HG03066 (cell line): ENCODE measurements around the gene INHBB.

ENCODE experiments used
- ATAC-seq: cut with Tn5 transposase; IDR thresholded peaks from one replicate; pipeline ENCODE4 v1.9.1; 2021; ENCODE audit warnings: low read depth; ENCODE audit not compliant: unreplicated experiment

The INHBB gene

DNA sequence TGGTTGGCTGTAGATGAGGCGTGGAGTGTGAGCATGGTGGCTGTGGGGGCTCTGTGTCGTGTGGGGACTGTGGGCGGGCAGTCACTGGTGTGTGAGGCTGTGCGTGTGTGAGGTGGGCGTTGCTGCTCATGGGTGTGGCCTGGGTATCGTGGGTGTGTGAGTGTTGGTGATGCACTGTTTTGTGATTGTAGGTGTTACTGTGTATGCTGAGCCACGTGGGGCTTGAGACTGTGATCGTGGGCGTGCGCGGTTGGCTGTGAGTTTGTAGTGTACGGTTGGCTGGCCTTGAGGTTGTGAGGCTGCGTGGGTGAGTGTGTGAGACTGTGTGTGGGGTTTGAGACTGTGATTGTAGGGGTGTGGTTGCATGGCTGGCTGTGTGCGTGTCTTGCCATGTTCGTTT is 8.5 kb downstream of the INHBB start:
- ATAC-seq: no peak

- no peak for ATAC-seq
Measured at GRCh38 chr2:120354935-120355779, 9.2 kb downstream of the INHBB start.

GRCh38 chr2:120355780-120356266 is 9.9 kb downstream of the INHBB start:
- ATAC-seq: no peak

GRCh38 chr2:120357768-120358167 is 11.8 kb downstream of the INHBB start:
- no peak for ATAC-seq

DNA sequence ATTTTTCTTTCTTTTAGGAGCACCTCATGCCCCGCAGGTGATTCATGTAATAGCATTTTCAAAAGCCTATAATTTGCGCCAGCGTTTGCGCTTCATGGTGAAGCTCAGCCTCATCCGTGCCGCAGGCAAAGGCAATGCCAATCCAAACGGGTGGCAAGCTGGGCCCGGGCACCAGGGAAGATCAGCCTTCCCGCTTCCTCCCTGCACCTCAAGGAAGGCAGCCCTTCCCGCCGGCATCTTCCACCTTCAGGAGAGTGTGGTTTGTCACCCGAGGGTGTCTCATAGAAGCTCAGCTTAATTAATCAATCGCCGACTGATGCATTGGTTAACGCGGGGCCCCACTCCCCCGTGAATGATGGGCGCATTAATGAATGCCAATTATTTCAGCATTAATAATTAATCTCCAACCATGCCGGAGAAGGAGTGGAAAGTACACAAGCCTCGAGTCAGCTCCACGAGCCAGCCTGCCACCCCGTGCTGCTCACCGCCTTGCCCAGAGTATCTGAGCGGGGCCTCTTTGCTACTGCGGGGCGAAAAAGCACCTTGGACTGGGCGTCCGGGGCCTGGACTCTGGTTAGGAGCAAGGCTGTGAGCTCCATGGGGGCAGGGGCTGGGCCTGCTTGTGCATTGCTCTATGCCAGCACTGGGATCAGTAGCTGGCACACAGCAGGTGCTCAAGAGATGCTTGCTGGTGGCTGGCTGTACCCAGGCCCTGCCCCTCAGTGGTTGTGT is 13.0 kb downstream of the INHBB start:
- no peak for ATAC-seq

DNA sequence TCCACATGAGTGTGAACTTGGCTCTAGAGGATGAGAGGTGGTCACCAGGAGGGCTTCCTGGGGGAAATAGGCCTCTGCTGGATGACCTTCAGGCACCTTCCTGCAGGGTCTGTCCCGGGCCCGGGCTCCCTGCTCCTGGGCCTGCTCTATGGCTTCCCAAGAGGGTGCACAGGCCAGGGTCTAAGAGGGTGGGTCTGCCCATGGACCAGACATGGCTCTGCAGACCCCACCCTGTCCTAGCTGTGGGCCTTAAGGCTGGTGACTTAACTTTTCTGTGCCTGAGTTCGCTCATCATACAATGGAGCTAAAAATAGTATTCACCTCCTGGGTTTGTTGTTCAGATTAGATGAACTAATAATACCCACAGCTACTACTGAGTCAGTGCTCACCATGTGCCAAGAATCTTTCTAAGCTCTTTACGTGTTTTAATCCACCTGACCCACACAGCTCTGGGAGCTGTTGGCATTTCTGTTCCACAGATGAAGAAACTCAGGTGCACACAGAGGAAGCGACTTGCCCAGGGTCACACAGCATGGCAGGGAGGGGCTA is 14.4 kb downstream of the INHBB start:
- no peak for ATAC-seq

GRCh38 chr2:120362926-120363325 is 17.0 kb downstream of the INHBB start:
- no peak for ATAC-seq

DNA sequence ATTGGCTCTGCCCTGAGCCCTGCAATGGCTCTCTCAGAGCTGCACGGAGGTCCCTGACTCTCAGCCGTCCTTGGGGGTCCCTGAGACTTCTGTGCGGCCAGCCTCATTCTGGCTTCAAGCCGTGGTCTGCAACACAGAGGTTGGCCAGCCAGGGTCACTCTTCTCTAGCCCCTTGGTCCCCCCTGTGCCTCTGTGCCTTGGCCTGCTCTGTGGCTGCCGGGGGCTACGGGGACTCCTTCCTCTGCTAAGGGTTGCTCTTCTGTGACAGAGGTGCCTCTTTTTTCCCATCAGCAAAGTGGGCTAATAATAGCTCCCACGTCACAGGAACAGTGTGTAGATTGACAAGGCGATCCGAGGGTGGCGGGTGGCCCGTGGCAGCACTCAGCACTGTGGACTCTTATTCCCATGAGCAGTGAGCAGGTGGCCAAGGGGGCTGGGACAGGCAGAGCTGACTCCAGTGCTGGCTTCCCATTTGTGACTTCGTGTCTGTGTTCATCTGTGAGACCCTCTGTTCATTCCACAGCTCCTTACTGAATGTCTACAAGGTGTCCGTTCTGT is 19.4 kb downstream of the INHBB start:
- no peak for ATAC-seq

GRCh38 chr2:120366698-120367097 is 20.8 kb downstream of the INHBB start:
- ATAC-seq: no peak

GRCh38 chr2:120367221-120367620 is 21.3 kb downstream of the INHBB start:
- ATAC-seq: no peak

- no peak for ATAC-seq
Measured at GRCh38 chr2:120367649-120368048, 21.7 kb downstream of the INHBB start.

DNA sequence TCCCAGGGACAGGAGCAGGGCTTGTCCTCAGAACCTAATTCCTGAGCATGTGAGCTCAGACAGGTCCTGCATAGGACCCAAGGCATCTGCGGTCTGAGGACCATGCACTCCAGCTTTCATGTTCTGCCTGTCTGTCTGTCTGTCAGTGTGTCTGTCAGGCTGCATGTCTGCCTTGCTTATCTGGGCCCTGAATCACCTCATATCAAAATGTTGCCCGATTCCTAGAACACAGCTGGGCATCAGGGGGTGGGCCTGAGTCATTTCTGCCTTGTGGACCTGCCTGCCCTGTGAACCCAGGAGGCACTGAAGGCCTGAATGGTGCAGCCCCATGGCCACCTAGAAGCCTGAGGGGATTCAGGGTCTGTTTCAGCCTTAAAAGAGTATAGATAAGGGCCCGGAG is 22.1 kb downstream of the INHBB start:
- ATAC-seq: no peak

DNA sequence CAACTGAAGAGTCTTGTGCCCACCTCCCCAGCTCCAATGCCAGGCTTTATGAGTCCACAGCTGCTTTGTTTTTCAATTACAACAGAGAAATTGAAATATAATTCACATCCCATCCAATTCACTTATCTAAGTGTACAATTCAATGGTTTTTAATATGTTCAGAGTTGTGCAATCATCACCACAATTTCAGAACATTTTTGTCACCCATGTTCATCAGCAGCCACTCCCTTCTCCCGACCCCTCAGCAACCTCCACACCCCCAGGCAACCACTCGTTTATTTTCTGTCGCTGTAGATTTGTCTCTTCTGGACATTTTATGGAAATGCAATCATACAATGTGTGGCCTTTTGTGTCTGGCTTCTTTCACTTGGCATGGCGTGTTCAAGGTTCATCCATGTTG is 23.3 kb downstream of the INHBB start:
- ATAC-seq: no peak

GRCh38 chr2:120371969-120372625 is 26.2 kb downstream of the INHBB start:
- no peak for ATAC-seq

DNA sequence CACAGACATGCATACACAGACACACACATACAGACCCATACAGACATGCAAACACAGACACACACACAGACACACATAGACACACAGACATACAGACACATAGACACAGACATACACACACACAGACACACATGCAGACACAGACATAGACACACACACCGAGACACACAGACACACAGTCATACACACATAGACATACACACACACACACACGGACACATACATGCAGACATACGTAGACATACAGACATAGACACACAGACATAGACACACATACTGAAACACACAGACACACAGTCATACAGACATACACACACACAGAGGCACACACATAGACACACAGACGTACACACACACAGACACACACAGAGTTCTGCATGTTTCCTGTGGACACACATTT is 26.9 kb downstream of the INHBB start:
- no peak for ATAC-seq

GRCh38 chr2:120373424-120373823 is 27.5 kb downstream of the INHBB start:
- no peak for ATAC-seq

GRCh38 chr2:120374821-120375220 is 28.9 kb downstream of the INHBB start:
- ATAC-seq: no peak

DNA sequence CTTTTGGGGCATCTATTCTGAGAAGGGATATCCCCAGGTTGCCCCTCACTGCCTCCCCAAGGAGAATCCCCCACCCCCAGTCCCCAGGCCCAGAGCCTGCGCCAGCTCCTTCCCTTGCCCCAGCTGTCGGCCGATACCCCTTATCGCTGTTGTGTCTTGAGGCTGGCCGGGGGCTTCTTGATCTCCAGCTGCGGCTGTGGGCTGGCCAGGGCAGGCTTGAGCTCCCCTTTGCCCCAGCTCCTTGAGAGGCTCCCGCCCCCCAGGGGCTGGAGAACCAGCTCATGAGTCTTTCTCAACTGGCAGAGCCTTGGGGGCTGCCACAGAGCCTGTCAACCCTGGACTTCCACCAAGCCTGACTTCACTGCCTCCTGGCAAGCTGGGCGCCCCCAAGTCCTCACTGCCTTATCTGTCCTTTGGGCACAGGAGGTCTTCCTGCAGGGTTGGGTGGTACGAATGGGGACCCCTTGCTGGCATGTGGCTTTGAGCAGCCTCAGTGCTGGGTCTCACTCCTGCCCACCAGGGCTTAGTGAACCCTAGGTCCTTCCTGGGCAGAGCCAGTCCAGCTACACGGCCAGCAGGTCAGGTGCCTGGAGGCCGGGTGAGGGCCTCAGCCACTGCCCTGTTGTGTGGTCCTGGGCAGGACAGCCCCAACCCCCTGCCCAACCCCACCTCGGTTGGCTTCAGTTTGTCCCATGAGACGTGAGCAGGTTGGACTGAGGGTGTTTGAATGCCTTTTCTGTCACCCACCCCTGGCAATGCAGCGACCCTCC is 29.5 kb downstream of the INHBB start:
- ATAC-seq: no peak

DNA sequence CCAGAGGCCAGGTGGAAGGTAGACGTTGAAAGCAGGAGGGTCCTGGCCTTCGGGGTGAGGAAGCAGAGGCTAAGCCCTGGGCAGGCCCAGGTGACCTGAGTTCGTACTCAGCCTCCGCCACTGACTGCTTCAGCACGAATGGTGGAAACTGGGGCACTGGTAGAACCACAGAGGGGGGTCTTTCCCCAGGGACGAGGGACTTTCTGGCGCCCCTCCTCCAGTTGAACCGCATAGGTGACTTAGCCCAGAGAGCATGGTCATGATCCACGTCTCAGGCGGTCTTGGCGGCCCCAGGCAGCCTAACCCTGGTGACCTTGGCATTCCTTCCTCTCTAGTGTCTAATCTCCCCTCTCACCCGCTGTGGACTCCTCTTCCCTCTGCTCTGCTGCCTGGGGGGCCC is 30.2 kb downstream of the INHBB start:
- no peak for ATAC-seq
